Measurements from ENCODE around the gene CLEC19A.
"Not testable (repeated sequence)": the region's sequence is repeated elsewhere in the genome, so short reads cannot be mapped to it uniquely, and the experiment has no call there.

The CLEC19A gene

GRCh38 chr16:19287241-19287640, 1.7 kb downstream of the CLEC19A start:
- DNase-seq: peak; percentile 63

DNA sequence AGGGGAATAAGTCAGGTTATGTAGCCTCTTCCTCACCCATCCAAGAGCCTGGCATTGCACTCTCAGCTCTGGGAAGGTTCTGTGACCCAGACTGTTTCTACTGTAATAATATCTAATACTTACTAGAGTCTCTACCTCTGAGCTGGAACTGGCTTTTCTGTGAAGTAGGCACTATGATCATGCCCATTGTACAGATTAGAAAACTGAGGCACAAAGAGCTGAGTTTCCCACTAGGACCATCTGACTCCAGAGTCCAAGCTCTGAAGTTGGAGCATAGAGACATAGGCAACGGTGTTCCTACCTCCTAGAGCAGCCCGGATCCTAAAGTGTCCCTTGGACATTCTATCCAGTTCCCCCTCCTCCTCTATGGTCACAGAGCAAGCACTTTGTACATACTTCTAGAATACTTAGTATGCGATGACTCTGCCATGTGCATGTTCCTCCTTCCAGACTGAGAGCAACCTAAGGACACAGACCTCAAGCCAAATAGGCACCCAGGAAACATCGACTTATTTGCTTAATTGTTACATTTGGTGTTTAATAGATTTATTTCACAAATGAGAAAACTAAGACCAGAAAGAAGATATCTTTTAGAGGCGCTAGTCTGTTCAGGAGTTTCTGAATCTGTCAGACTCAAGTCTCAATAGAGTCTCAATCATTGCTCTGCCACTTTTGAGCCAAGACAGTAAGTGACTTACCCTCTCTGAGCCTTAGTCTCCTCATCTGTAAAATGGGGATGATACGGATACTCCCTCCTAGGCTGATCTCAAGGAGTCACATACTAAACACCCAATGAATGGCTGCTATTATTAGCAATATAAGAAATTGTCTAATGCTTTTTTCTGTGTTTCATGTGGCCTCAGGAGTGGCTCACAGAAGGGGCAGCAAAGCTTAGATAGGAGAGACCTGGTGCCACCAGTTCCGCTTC, 3.6 kb downstream of the CLEC19A start:
- DNase-seq: peak; percentile 45

GRCh38 chr16:19289811-19290485, 4.4 kb downstream of the CLEC19A start:
- DNase-seq: peak; percentile 42

- no peak for DNase-seq
Measured at GRCh38 chr16:19290860-19291259, 5.3 kb downstream of the CLEC19A start.

DNA sequence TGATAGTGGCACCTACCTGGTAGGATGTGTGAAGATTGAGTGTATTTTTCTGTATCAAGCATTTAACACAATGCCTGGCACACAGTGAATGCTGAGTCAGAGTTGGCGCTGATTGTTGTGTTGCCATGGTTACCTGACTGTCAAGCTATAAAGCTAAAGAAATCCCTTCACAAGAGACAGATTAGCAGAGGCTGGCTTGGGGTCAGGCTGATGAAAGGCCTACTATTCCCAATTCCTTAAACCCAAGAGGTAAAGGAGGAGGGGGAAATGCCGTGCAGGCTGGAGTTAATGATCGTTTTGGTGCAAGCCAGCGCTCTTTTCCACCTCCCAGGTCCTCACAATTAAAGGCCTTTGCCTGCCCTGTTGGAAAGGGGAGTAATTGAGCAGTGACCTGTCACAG, 5.9 kb downstream of the CLEC19A start:
- peak; percentile 59 for DNase-seq

DNA sequence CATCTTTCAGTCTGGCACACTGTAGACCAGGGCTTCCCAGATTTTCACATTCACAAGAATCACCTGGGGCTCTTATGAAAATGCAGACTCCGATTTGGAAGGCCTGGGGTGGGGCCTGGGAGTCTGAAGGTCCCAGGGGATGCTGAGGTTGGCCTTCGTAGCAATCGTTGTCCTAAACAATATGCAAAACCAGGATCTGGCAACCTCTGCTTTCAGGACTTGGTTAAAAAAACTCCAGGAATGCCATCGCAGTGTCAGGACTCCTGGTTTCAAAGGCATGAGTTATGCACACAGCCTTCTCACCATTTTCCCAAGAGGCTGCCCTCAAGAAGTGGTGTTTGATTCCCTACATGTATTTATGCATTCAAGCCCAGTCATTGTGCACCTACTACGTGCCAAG, 6.7 kb downstream of the CLEC19A start:
- no peak for DNase-seq

DNA sequence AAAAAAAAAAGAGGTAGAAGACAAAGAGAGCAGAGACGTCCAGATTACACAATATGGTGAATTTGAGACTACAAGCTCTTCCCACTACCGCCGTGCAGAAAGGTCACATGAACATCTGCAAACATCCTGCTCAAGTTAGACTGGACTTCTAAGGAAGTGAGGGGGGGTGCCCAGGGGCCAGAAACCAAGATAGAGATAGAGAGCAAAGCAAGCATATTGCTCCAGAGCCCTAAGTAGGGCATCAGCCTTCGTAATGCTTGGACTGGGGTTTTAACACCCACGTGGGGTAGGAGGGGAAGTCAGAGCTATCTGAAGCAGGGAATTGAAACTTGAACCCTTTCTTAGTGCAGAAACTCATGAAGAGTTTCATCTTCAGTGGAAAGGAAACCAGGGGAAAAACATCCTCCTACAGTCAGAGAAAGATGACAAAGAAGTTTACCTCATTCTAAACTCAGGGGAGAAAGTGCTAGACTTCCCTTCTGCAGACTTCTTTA, 8.7 kb downstream of the CLEC19A start:
- no peak for DNase-seq

DNA sequence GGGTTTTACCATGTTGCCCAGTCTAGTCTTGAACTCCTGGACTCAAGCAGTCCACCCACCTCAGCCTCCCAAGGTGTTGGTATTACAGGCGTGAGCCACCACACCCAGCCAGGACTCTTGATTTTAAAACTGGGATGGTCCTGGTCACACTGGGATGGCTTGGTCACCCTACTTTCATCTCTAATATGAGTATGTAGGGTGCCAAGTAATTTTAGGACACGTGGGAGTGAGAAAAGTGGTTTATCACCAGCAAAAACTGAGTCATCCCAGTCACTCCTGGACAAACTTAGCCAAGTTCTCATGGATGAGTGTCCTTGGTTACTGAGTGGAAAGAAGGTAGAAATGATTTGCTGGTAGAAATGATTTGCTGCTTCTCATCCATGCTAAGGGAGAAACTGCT, 9.9 kb downstream of the CLEC19A start:
- DNase-seq: no peak

DNA sequence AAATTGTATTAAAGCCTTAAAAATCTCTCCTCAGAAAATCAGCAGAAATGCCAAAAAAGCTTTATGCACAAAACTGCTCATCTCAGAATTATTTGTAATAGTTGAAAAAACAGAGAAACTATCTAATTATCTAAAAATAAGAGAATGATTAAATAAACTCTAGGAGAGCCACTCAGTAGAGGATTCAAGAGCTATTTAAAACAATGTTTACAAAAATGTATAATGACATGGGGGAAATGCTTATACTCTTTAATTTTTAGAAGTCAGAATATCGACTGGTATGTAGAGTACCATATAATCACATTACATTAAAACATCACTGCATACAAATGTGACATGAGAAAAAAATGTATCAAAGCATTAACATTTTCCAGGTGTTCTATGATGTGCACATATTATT, 11.9 kb downstream of the CLEC19A start:
- DNase-seq: no peak

DNA sequence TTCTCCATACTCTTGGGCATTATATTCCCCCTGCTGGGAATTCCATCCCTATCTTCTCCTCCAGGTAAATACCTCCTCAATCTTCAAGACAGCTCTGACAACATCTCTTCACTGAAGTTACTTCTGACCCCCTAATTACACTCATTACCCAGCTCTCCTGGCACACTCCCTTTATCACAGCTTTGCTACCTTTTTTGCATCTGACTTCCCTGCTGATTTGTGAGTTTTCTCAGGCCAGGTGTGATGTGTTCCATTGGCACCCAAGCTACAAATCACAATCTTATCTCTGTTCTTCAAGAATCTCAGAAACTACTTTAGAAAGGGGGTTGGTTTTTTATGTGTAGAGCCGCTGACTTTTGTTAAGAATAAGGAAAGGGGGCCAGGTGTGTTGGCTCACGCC, 14.0 kb downstream of the CLEC19A start:
- DNase-seq: no peak

- DNase-seq: no peak
Measured at GRCh38 chr16:19301931-19302330, 16.4 kb downstream of the CLEC19A start.

DNA sequence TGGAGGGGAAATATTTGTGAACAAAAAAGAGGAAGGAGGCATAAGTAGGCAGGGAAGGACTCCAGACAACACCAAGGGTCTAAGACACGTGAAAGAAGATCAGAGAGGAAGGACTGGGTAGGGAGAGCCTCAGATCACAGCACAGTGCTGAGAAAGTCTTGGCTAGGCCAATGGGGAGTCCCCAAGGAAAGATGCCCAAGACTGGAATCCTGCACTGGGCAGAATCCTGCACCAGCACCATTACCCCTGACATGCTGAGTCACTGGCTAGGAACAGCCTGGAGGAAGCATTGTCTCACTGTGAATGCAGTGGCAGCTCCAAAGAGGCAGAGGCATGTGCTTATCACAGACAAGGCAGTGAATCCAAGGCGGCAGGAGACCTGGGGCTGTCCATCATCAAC, 19.2 kb downstream of the CLEC19A start:
- DNase-seq: no peak

DNA sequence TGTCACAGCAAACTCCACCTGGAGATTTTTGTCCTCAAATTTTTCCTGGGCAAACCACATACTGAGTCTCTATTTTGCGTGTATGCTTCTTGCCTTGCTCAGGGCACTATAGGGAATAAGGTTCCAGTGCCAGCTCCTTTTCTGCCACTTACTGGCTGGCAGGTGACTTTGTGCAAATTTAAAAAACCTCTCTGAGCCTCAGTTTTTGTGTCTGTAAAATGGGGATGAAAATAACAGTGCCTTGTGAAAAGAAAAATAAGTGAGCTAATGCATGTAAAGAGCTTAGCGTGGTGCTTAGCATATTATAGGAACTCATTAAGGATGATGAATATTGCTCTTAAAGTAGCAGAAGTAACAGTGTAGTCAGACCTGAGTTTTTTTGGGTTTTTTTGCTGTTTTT, 19.9 kb downstream of the CLEC19A start:
- DNase-seq: no peak

DNA sequence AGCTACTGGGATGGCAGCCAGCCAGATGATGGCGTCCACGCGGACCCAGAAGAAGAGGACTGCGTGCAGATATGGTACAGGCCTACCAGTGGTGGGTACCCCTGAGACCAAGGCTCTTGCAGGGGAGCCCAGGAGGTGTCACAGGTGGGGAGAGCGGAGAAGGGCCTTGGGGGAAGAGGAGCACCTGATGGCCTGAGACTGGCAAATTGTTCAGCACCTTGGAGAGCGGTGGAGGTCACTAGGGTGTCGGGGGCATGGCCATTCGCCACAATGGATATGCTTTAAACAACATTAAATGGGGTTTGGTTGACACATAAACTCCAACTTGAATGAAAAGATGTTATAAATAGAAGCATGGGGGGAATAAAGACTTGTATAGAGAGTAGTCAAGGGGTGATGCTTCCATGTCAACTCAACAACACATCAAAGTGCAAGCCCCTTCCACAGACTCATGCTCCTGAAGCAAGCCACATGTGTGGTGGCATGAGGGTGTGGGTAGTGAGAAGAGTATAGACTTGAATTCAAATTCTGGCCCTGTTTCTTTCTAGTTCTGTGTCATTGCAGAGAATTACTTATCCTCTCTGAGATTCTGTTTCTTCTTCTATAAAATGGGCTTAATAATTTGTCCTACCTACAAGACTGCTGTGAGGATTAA, 22.2 kb downstream of the CLEC19A start:
- no peak for DNase-seq

GRCh38 chr16:19308392-19308791, 22.9 kb downstream of the CLEC19A start:
- DNase-seq: no peak

DNA sequence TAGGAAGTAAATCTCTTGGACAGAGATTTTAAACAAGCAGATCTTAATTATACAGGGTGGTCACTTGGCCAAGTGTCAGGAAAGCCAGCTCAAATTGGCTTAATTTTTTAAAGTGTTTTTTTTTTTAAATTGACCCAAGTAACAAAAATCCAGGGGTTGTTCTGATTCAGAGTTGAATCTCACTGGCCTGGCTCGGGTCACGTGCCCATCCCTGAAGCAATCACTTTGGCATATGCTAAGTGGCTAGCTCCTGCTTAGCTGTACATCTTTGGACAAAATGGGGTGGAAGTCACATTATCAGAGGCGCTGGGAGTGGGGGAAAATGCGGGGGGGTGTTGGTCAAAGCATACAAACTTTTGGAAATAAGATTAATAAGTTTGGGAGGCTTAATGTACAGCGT, 23.6 kb downstream of the CLEC19A start:
- DNase-seq: no peak

DNA sequence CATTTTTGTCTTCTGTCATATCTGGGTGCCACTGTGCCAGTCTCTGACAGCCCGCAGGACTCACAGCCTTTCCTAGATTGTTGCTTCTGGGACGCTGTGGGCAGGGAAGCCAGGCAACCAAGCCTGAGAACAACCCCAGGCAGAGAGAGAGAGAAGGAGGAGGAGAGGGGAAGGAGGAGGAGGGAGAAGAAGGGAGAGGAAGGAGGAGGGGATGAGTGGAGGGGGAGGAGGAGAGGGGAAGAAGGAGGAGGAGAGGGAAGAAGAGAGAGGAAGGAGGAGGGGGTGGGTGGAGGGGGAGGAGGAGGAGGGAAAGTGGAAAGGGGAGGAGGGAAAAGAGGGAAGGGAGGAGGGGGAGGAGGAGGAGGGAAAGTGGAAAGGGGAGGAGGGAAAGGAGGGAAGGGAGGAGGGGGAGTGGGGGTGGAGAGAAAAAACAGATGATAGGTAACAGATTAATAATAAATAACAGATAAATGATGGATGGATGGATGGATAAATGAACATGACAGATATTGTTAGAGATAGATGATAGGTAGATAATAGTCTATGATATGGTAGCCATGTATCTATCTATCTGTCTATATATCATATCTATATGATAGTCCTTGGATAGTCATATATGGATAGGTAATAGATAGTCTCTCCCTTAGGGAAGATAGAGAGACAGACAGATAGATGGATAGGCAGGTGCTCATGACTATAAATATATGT, 29.3 kb downstream of the CLEC19A start:
- no peak for DNase-seq

DNA sequence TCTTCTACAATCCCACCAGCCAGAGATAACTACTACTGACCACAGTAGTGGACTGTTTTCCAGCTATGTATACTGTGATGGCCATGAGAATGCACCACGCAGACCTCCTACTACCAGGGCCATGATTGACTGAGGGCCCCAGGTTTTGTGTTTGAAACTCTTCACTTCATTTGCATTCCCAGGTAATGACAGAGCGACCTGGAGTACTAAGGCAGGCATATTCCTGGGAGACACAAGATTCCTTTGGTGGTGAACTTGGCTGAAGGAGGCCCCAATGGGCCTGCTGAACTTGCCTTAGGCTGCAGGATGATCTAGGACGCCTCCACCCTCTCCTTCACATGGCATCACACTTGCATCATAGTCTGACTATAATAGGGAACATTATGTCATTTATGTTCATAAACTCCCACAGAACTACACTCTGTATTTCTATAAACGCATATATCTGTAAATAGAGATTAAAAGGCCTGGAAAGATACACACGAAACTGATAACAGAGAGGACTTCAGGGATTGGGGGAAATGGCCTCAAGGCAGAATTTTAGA, 30.4 kb downstream of the CLEC19A start:
- DNase-seq: no peak

DNA sequence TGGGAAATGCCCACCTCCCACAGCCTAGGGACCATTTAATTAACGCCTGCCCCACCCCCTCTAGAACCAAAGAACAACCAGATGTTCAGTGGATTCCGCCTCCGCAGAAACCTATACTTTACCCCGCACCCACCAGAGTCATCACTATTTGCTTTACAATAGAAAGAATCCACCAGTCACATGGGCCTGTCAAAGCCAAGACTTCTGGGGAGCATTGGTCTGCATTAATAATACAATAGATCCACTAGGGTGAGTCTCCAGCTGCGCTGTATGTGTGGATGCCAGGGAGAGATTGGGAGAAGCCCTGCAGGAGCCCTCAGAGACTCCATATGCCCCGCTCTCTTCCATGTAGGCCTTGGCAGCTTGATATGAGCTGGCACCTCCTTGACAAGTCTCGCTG, 31.3 kb downstream of the CLEC19A start:
- peak; percentile 35 for DNase-seq

DNA sequence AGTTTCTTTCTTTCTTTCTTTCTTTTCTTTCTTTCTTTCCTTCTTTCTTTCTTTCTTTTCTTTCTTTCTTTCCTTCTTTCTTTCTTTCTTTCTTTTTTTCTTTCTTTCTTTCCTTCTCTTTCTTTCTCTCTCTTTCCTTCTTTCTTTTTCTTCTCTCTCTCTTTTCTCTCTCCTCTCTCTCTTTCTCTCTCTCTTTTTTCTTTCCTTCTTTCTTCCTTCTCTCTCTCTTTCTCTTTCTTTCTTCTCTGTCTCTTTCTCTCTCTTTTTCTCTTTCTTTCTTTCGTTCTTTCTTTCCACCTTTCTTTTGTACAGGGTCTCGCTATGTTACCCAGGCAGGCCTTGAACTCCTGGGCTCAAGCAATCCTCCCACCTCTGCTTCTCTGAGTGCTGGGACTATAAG, 35.7 kb downstream of the CLEC19A start:
- not testable (repeated sequence) for DNase-seq

GRCh38 chr16:19323596-19323995, 38.1 kb downstream of the CLEC19A start:
- no peak for DNase-seq

DNA sequence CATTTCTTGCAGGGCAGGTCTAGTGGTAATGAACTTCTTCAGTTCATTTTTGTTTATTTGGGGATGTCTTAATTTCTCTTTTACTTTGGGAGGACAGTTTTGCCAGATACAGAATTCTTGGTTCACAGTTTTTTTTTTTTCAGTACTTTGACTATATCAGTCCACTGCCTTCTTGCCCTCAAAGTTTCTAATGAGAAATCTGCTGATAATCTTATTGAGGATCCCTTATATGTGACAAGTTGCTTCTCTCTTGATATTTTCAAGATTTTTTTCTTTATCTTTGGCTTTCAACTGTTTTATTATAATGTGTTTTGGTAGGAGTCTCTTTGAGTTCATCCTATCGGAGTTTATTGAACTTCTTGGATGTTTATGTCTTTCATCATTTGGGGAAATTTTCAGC, 42.8 kb downstream of the CLEC19A start:
- no peak for DNase-seq

- DNase-seq: no peak
Measured at GRCh38 chr16:19329932-19330331, 44.4 kb downstream of the CLEC19A start.
